Activated B cell treated with CpG ODN at 0.5 μM for 24 hours (primary cell): ENCODE data around the gene OTUD1. TPM values are rescaled to one million over a fixed set of nuclear protein-coding genes. Genes with fewer than 3 reads are reported as not detected.

ENCODE experiments used
- ATAC-seq: fragments of 200-7000 bp; cut with Tn5 transposase; one replicate; pipeline ENCODE4 v1.10.0; 2021; ENCODE audit warnings: low read depth, mild to moderate bottlenecking, moderate library complexity
- CTCF ChIA-PET: fragments of 350-600 bp; sonication (Branson Sonifier 250); formaldehyde crosslinking; loops from one replicate; lab custom pipeline; 2021; ENCODE audit warnings: antibody characterized with exemption; lab: Charles Lee
- POLR2A ChIA-PET: fragments of 350-600 bp; sonication (Branson Sonifier 250); formaldehyde crosslinking; loops from one replicate; lab custom pipeline; 2021; ENCODE audit warnings: antibody characterized with exemption; lab: Charles Lee
- DNase-seq: peaks from one replicate; pipeline ENCODE4 v3.0.0; 2022
- H3K27ac Mint-ChIP-seq: one replicate; pipeline ENCODE4 v1.8.0; 2020; ENCODE audit warnings: mixed read lengths
- H3K27me3 Mint-ChIP-seq: one replicate; pipeline ENCODE4 v1.8.0; 2021; ENCODE audit warnings: mixed read lengths
- H3K36me3 Mint-ChIP-seq: one replicate; pipeline ENCODE4 v1.8.0; 2021; ENCODE audit warnings: low read depth, mixed read lengths
- H3K4me1 Mint-ChIP-seq: one replicate; pipeline ENCODE4 v1.8.0; 2021; ENCODE audit warnings: mixed read lengths
- H3K4me3 Mint-ChIP-seq: one replicate; pipeline ENCODE4 v1.8.0; 2020; ENCODE audit warnings: mild to moderate bottlenecking, mixed read lengths
- H3K9me3 Mint-ChIP-seq: one replicate; pipeline ENCODE4 v1.8.0; 2020; ENCODE audit warnings: mixed read lengths
- CTCF ChIP-seq: fragments of 200-600 bp; IDR thresholded peaks from one replicate; pipeline ENCODE4 v1.8.0; 2022; ENCODE audit warnings: antibody characterized with exemption, mild to moderate bottlenecking
- intact Hi-C: fragments of 100-400 bp; cut with micrococcal nuclease; formaldehyde crosslinking; loops from one replicate; pipeline ENCODE4 v1.15.1; 2024
- total RNA-seq: library from RNA; stranded (reverse); gene quantifications from 2 replicates; pipeline ENCODE4 v1.2.3, GENCODE V29; 2022

The OTUD1 gene
- total RNA-seq, 1 donor from 2014 or later: 21.0 TPM

- Mint-ChIP-seq H3K9me3 (no peaks in the 10 kb centered on the region), H3K36me3 (peaks cover 22% of the 10 kb centered on the region), H3K4me3 (peak overlapping the region; percentile 77), H3K27ac (peak overlapping the region; percentile 93), H3K4me1 (peaks cover 77% of the 10 kb centered on the region), H3K27me3 (no peaks in the 10 kb centered on the region)
- no peak for TF ChIP-seq CTCF
- ATAC-seq (no peak), DNase-seq (no peak)
- intact Hi-C loops: loop anchor here (1.0 to 10.0 kb wide), 2 partner anchors 8 to 844 kb away; no protein-coding TSS in a partner anchor
- CTCF ChIA-PET: interaction anchor here (1.3 kb wide), 2 partner anchors 9 to 73 kb away, joined by 3 read pairs; partner anchors contain the start of gene OTUD1
- POLR2A ChIA-PET: interaction anchor here (0.7 to 8.6 kb wide), 3 partner anchors 9 to 74 kb away, joined by 3 to 137 read pairs (median 6); partner anchors contain the start of gene OTUD1
These were observed 9.4 kb downstream of the OTUD1 start for GRCh38 chr10:23448323-23448722.

- Mint-ChIP-seq H3K27me3 (no peaks in the 10 kb centered on the region), H3K4me3 (peak overlapping the region; percentile 77), H3K9me3 (no peaks in the 10 kb centered on the region), H3K36me3 (peaks cover 19% of the 10 kb centered on the region), H3K4me1 (peaks cover 78% of the 10 kb centered on the region), H3K27ac (peak overlapping the region; percentile 93)
- peak; percentile 77 for ATAC-seq
- CTCF ChIA-PET: interaction anchor here (0.9 to 1.3 kb wide), 2 partner anchors 8 to 72 kb away, joined by 3 read pairs; no protein-coding TSS in a partner anchor
- POLR2A ChIA-PET: interaction anchor here (0.7 to 8.6 kb wide), 4 partner anchors 9 to 1109 kb away, joined by 3 to 137 read pairs (median 4); partner anchors contain the start of gene OTUD1
- intact Hi-C loops: loop anchor here (1.0 to 10.0 kb wide), 4 partner anchors 8 to 844 kb away; no protein-coding TSS in a partner anchor
- no peak for TF ChIP-seq CTCF
- DNase-seq: no peak
These were observed 10.1 kb downstream of the OTUD1 start for GRCh38 chr10:23448802-23449570.

GRCh38 chr10:23452033-23452655, 13.3 kb downstream of the OTUD1 start:
- TF ChIP-seq CTCF: no peak
- Mint-ChIP-seq H3K4me1 (peaks cover 73% of the 10 kb centered on the region), H3K4me3 (peak overlapping the region; percentile 80), H3K36me3 (peaks cover 3% of the 10 kb centered on the region), H3K9me3 (no peaks in the 10 kb centered on the region), H3K27me3 (no peaks in the 10 kb centered on the region), H3K27ac (peak overlapping the region; percentile 95)
- DNase-seq (no peak), ATAC-seq (no peak)
- intact Hi-C loops: loop anchor here (5.0 to 10.0 kb wide), 2 partner anchors 357 to 1015 kb away; partner anchors contain the start of gene MSRB2
- CTCF ChIA-PET: interaction anchor here (0.7 kb wide), 1 partner anchor 124 kb away, joined by 3 read pairs; no protein-coding TSS in a partner anchor
- POLR2A ChIA-PET: interaction anchor here (8.6 kb wide), 1 partner anchor 13 kb away, joined by 137 read pairs; the partner anchor contains the start of gene OTUD1

GRCh38 chr10:23453465-23453864, 14.6 kb downstream of the OTUD1 start:
- no peaks in the 10 kb centered on the region for H3K27me3 Mint-ChIP-seq
- peak overlapping the region; percentile 24 for H3K27ac Mint-ChIP-seq
- intact Hi-C loops: loop anchor here (5.0 to 10.0 kb wide), 2 partner anchors 359 to 1016 kb away; partner anchors contain the start of gene MSRB2
- H3K4me1 Mint-ChIP-seq: peaks cover 75% of the 10 kb centered on the region
- CTCF ChIA-PET: no interaction called here
- H3K9me3 Mint-ChIP-seq: no peaks in the 10 kb centered on the region
- H3K4me3 Mint-ChIP-seq: no peak overlapping the region
- peaks cover 3% of the 10 kb centered on the region for H3K36me3 Mint-ChIP-seq
- no peak for ATAC-seq
- POLR2A ChIA-PET: interaction anchor here (8.6 kb wide), 1 partner anchor 14 kb away, joined by 137 read pairs; the partner anchor contains the start of gene OTUD1
- TF ChIP-seq CTCF: no peak
- no peak for DNase-seq
